Stimulated activated CD4-positive, alpha-beta T cell treated with anti-CD3 and anti-CD28 coated beads, TNF-alpha, amount 100 ng/mL, for 4 hours (primary cell): ENCODE results near the gene EIF4G3.

Experiments
- DNase-seq, 3 experiments: peaks; one replicate each; pipeline ENCODE4 v3.0.0-alpha.2; 2020; ENCODE audit warnings: low read depth in 3 of 3

The EIF4G3 gene

DNA sequence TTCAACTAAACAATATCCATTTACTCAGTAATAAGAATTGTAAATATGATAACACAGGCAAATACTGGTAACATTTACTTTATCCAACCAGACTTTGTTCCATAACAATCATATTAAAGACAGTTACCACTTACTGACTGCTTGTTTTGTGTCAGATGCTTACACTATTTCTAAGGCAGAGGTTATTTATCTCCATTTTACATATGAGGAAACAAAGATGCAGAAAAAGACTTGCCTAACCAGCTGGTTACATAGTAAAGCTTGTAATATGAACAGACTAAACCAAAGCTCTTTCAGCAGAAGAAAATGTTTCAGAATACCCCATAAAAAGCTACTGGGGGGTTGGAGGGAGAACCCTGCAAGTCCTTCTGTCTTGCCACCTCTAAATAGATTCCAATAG is 180.1 kb downstream of the EIF4G3 start:
- no peak for DNase-seq

DNA sequence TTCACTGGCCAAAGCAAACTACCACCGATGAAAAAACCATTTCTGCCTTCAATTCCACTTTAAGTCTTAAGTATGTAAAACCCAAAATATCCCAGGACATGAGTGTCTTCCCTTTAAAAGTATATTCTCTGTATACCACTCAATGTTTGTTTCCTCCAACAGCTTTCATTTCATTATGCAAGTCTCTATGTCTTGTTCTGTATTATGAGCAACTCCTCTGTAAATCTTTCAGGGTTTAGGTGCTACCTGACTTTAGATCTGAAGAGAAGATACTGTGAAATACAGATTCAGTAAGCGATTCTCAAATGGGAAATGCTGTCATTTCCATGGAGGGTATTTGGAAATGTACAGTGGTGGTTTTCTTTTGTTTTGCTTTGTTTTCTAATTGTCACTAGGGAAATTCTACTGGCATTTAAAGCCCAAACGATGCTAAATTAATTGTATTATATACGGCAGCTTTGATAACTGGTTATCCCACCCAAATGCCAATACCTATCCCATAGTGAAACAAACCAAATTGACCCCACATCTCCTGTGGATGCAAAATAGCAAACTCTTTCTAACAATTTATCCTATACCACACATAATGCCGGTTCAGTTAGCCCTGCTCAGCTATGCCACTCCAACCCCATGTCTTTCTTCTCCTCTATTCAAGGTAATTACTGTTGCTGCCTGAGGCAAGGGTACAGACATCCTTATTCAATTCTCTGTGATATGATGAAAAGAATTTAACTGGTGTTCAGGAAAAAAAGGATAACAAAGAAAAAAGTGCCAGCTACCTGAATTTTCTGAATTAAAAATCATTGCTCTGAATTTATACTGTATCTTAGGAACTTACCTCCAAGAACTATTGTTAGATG is 182.8 kb downstream of the EIF4G3 start:
- no peak for DNase-seq

DNA sequence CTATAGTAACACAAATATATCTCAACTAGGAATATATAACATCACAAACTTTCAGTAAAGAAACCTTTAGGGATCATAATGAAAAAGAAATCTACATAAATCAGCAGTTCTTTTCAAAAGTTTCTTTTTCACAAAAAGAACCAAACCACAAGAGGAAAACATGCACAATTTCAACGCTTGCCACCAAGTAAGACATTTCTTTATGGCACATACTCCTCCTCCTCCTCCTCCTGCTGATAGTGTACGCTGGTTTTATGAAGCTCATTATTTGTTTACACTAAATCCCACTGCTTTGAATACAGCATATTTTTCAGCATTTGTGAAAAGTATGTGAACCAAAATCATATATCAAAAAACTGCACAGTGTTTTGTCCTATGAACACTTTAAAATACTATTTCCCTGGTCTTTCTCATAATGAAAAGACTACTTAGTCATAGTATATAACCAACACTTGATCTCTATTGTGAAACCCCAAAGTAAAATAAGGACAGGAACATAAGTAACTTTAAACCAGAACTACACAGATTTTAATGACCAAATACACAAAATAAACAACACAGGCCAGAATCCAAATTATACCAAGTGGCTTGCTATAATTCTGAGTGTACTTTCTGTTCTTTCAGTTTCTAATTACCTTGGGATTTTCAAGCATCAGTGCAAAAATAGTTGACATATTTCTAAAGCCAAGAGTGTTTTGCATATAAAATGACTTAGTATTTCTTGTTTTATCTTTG is 184.2 kb downstream of the EIF4G3 start:
- no peak for DNase-seq

DNA sequence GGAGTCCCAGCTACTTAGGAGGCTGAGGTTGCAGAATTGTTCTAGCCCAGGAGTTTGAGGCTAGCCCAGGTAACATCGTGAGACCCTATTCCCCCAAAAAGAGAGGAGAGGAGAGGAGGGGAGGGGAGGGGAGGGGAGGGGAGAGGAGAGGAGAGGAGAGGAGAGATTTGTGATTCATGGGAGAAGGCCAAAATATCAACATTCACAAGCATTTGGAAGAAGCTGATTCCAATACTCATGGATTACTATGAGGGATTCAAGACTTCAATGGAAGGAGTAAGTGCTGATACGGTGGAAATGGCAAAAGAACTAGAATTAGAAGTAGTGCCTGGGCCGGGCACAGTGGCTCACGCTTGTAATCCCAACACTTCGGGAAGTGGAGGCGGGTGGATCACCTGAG is 187.8 kb downstream of the EIF4G3 start:
- DNase-seq = no peak

DNA sequence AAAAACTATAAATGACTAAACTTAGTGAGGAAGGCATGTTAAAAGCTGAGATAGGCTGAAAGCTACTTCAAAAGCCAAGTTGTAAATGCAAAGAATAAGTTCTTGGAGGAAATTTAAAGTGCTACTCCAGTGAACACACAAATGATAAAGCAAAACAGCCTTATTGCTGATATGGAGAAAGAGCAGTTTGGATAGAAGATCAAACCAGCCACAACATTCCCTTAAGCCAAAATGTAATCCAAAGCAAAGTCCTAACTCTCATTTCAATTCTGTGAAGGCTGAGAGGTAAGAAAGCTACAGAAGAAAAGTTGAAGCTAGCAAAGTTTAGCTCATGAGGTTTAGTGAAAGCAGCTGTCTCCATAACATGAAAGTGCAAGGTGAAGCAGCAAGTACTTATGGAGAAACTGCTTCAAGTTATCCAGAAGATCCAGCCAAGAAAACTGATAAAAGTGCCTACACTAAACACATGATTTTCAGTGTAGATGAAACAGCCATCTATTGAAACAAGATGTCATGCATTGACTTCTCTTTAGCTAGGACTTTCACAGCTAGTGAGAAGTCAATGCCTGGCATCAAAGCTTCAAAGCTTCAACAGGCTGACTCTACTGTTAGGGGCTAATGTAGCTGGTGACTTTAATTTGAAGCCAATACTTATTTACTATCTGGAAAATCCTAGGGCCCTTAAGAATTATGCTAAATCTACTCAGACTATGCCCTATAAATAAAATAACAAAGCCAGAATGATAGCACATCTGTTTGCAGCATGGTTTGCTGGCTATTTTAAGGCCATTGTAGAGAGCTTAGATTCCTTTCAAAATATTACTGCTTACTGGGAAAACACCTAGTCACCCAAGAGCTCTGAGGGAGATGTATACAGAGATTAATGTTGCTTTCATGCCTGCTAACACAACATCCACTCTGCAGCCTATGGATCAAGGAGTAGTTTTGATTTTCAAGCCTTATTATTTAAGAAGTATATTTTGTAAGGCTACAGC is 188.6 kb downstream of the EIF4G3 start:
- no peak for DNase-seq

DNA sequence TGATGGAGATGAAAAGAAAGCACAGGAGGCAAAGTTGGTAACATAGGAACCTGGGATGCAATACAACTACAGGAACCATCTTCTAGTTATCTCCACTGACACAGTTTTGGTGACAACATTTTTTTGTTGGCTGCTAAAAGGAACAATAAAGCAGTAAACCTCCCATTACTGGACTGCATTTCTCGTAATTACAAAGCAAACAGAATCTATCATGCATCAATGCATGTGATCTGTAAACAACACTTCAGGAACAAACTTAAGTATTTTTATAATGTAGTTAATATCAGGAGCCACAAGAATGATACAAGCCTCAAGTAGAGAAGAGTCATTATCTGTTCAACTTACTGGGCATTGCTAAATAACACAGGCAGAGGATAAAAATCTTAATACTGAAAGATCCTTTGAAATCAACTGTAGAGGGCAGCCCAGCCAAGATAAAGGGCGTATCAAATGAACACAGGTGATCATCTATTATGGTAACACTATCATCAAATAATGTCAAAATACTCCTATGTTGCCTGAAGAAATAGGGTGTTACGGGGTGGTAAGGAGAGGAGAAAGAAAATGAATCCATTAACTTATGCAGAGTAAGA is 193.3 kb downstream of the EIF4G3 start:
- DNase-seq = no peak

DNA sequence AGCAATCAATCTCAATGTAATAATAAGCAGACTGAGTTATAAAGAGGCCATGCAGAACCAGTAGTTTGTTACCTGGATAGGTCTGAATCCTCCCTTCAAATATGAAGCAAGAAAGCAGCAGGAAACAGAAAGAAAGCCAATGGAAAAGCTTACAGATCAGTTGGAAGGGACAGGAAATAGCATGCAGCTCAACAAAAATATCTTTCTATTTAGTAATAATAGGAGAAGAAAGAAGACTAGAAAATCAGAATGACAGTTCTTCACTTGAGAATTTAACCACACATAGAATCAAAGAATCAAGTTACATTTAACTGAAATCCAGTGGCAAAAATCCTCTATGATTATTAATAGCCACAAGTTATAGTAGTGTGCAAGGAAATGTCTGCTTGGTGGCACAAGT is 194.4 kb downstream of the EIF4G3 start:
- DNase-seq = no peak

DNA sequence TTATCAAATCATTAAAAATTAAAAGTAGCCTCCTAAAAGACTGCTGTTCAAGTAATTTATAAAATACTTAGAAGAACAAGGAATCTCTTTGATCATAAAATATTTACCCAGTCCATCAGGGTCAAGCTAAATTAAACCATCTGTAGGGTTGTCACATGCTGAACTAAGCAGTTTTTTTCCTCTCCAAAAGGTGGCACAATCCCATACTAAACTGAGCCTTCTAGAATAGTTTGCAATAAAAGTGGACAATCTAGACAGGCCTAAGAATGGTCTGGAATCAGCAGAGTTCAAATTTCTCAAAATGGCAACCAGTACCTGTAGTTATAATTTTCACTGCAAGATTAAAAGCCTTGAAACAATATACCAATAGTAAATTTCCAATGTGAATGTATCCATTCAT is 194.8 kb downstream of the EIF4G3 start:
- DNase-seq = no peak

DNA sequence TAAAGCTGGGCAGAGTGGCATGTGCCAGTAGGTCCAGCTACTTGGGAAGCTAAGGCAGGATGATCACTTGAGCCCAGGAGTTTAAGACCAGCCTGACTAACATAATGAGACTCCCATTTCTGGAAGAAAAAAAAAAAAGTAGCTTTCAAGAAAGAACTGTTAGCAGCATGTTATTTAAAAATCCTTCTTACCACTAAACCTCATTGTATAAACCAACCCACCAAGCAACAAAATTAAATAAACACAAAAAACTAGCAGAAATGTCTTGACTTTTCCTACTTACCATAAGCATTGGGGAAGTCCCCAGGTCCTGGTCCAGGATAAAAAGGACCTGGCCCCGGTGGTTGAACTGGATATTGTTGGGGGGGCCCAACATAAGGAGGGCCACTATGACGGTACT is 196.6 kb downstream of the EIF4G3 start:
- DNase-seq = no peak

DNA sequence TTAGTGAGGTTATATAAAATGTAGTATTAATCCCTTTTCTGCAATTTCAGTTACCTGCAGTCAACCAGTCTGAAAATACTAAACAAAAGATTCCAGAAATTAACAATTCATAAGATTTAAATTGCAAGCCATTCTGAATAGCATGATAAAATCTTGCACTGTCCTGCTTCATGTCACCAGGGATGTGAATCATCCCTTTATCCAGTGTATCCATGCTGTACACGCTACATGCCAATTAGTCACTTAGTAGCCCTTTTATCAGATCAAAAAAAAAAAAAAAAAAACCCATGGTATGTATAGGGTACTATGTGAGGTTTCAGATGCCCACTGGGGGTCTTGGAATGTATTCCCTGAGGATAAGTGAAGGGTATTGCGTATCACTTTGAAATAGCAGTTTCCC is 198.3 kb downstream of the EIF4G3 start:
- DNase-seq = no peak

DNA sequence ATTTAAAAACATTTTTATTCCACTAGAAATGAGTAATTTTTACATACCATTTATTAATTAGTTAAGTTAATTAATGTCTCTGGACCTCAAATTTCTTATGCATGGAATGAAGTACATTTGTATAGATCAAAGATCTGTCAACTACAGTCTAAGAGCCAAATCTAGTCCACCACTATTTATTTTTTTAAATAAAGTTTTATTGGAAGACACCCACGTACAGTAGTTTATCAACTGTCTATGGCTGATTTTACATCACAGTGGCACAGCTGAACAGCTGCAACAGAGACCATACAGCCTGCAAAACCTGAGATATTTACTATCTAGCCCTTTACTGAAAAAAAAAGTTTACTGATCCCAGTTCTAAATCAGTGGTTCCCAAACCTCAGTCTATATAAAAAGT is 201.0 kb downstream of the EIF4G3 start:
- no peak for DNase-seq

DNA sequence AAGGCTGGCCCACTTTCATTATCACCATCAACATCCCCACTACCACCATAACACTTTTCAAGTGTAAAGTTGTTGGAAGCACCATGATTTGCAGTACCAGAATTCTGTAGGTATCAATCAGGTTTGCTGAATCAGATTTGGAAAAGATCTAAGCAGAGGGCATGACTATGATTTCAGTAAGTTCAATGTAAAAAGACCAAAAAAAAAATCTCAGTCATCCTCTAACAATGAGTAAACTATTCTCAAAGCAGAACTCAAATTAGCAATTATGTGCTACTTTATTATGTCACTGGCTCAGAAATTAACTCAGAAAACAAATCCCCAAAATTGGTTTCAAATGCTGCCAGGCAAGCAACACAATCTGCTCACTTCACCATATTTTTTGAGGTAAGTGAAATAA is 201.7 kb downstream of the EIF4G3 start:
- DNase-seq = no peak

DNA sequence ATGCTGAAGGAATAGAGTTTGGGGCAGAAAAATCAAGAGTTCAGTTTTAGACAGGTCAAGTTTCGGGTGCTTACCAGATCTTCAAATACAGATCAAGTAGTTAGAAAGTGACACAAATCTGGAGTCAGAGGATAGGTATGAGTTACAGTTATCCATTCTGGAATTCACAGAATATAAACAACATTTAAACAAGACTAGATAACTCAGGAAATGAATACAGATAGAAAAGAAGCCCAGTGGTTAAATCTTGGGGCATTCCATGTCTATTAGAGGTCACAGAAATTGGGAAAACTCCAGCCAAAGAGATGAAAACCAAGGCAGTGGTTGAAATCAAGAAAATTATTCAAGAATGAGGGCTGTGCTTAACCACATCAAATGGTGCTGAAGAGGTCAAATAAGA is 202.6 kb downstream of the EIF4G3 start:
- no peak for DNase-seq

DNA sequence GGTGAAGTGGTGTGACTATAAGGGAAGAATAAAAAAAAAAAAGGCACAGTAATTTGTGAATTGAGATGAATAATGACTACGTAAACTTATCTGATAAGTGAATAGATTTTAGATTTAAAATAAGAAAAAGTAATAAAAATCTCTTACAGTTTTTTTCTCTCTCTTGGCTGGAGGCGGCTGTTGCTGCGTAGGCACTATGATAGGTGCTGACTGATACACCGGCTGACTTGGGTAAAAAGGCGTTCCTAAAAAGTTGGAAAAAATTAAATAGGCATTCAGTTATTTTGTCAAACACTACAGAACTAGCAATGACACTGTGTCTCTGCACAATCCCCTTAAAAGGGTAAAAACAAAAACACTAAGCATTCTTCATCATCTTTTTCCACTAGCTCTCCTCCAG is 203.8 kb downstream of the EIF4G3 start:
- DNase-seq = no peak

DNA sequence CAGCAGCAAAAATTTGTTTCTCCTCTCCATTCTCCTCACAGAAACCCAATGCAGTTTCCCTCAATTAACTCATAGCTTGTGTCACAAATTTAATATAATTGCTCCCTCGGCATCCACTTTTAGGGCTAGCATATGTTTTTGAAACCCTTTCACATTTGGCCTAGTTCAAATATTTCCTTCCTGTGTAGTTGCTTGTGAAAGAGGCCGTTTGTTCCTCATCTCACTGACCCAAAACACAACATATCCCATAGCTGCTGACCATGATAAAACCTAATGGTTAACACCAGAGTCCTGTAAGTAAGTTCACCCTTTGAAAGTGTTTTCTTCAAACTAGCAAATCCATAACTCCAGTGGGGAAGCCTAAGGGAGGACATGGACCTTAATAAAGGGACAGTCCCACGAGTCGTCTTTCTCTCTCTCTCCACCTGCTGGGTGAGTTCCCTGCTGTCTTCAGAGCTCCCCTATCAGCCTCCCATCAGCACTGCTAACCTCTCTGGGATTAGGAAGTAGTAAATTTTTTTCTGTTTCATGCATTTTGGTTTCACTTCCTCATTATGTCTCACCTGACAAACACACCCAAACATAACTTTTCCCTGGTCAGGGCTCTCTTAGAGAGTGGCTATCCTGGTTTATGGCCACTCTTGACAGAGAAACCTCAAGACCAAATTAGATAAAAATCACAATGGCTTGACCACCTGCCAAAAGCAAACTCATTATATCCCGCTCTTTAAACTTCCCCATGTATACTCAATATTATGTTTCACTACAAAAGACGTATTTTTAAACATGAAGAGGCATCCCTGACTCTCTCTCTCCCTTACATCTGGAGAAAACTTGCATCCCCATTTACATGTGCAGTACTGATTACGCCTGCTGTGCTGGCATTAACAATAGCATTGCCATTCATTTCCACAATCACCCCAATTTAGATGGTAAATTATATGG is 211.9 kb downstream of the EIF4G3 start:
- no peak for DNase-seq

DNA sequence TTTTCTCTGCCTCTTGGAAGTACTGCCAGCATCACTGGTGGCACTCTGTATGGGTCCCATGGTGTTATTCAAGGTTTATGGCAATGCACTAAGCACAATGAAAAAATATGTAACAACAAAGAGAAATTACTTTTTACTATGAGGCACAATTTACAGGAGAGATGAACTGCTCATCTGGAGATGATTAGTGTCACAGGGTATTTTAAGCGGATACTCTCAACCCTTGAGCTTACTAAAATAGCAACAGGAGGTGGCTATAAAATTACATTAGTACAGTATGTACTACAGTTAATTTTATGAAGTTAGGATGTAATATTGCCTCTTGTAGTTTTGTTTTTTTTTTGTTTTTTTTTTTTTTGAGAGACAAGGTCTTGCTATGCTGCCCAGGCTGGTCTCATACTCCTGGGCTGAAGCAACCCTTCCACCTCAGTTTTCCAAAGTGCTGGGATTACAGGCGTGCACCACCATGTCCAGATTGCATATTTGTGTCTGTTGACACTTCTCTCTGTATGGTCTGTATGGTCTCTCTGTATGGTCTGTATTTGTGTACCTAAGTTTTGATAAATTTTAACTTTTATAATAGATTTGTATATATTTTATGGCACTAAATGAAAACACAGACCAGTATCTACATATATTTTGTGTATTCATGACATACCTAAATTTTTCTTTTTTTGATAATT is 214.0 kb downstream of the EIF4G3 start:
- DNase-seq = no peak

DNA sequence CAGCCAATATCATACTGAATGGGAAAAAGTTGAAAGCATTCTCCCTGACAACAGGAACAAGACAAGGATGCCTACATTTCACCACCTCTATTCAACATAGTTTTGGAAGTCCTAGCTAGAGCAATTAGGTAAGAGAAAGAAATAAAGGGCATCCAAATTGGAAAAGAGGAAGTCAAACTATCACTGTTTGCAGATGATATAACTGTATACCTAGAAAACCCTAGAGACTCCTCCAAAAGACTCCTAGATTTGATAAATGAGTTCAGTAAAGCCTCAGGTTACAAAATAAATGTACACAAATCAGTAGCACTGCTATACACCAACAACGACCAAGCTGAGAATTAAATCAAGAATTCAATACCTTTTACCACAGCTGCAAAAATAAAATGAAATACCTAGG is 218.3 kb downstream of the EIF4G3 start:
- DNase-seq = no peak

DNA sequence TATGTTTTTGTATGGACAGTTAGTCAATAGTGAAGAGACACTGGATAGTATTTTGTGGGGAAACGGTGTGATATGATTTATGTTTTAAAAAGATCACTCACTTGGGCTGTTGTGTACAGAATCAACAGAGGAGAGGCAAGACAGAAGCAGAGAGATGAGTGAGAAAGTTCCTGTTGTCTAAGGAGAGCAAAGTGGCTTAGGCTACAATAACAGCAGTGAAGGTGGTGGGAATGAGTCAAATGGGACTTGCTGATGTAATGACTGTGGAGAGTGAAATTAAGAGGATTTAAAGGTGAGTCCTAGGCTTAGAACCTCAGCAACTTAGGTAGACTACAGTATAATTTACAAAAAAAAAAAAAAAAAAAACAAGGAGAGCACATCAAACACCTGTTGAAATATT is 220.4 kb downstream of the EIF4G3 start:
- DNase-seq = no peak

DNA sequence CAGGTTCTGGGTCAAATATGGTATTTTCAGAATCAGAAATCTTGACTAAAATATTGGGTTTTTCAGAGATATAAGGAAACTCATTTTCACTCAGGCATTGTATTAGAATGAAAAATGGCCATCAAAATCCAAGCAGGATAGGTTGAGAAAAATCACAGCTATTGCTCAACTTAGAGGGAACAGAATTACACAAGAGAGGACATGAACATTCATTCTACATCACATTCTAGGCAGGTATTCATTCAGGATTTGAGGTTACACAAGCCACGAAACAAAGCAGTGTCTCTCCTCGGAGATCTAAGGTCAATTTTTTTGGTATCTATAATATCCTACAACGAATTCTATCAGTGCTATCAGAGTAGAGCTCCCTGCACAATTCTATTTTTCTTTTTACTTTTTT is 226.0 kb downstream of the EIF4G3 start:
- no peak for DNase-seq
